Activated T-cell treated with anti-CD3 and anti-CD28 coated beads, Interleukin-2, amount 50 U/mL, for 48 hours (primary cell): Measurements from ENCODE around the gene CNTLN.
"Not testable (repeated sequence)": the region's sequence is repeated elsewhere in the genome, so short reads cannot be mapped to it uniquely, and the experiment has no call there.

Experiments
- DNase-seq, 2 experiments: peaks; one replicate each; pipeline ENCODE4 v3.0.0-alpha.2; 2020

Gene CNTLN

GRCh38 chr9:17315341-17315740 lies 180.5 kb downstream of the CNTLN start:
- no peak for DNase-seq

- no peak for DNase-seq
Measured at GRCh38 chr9:17318821-17319320, 184.0 kb downstream of the CNTLN start.

GRCh38 chr9:17319864-17320263 lies 185.0 kb downstream of the CNTLN start:
- no peak for DNase-seq

DNA sequence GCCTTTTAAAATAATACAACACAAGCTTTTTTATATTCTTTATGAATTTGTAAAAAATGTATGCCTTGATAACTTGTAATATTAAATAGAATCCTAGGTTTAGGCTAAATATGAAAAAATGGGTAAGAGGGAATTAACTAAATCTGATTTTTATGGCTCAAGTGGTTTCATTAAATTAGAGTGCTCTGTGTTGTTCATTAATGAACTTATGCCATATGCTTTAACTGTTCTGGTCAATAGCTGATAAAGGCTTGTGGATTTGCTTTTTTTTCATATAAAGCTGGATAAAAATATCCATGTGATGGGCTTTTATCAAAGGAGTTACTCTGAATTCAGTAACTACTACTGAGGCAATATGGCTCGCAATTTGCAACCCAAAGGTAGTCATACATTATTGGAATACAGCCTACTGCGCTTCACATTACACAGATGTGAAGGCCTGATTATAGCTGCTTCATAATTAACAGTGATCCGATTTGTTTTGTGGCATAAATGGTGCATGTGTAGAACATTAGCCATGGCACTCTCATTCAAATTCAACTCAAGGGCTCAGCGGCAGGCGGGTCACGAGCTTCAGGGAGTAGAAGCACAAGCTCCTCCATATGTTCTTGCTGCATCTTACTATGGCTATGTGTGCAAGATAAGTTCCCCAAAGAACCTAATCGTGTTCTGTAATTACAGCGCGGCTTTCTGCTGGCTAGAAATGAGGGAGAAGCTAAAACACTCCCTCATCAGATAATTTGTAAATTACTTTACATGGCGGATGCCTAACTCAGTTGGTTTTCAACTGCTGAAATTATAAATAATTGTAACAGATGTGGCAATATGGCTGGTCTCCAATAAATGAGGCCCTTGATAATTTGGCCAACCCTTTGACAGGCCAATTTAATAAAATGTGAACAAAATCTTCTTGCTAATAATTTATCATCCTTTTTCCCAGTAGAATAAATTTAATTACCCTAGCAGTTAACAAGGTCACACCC lies 188.3 kb downstream of the CNTLN start:
- no peak for DNase-seq

- DNase-seq, result no peak
Measured at GRCh38 chr9:17328331-17328730, 193.5 kb downstream of the CNTLN start.

- no peak for DNase-seq
Measured at GRCh38 chr9:17330097-17330496, 195.3 kb downstream of the CNTLN start.

DNA sequence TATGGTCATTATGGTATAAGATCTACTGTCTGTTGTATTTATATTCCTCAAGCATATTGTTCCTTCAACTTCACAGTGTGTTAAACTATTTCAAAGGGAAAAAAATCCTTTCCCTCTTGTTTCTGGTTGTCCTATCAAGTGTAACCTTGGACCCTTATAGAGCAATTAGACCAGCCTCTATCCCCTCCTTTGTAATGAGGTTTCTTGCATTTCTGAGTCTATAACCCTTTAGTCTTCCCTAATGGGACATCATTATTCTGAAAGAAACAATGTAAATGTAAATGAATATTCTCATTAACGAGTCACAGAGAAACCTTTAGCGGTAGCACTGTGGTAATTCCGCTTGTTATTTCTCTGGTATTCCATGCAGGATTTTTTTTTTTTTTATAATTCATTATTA lies 197.3 kb downstream of the CNTLN start:
- DNase-seq, result no peak

DNA sequence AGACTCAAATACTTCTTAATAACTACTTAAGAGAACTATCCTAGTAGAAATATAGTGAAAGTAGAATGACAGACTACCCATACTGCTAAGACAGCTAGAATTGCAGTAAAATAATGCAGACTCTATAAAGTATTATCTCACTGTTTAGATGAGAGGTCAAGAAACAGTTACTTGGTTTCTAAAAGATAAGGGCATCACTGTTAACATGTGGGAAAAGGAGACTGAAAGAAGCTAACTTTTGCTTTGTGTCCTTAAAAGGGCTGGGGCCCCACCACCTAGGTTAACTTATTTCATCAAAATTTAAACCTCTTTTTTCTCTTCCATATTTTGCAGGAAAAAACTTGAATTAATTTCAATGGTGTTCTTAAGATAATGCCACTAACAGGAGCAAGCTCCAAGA lies 204.3 kb downstream of the CNTLN start:
- DNase-seq, result no peak

GRCh38 chr9:17342696-17343095 lies 207.9 kb downstream of the CNTLN start:
- no peak for DNase-seq

DNA sequence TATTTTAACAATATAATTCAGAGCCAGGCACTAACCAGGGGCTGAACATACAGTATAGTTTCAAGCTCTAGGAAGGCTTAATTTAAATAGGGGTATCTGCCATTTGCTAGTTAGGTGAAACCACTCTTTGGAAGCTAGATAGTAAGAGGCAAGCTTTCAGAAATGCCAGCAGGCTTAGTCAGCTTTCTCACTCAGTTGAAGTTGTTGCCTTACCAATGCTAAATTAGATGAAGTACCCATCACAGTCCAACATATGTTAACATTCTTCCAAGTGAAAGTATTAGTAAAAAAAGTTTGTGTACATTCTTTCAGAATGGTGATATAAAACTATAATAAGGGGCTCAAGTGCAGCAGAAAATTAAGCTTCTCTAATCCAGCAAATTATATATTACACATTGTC lies 215.0 kb downstream of the CNTLN start:
- no peak for DNase-seq

- not testable (repeated sequence) for DNase-seq
Measured at GRCh38 chr9:17354006-17354405, 219.2 kb downstream of the CNTLN start.

DNA sequence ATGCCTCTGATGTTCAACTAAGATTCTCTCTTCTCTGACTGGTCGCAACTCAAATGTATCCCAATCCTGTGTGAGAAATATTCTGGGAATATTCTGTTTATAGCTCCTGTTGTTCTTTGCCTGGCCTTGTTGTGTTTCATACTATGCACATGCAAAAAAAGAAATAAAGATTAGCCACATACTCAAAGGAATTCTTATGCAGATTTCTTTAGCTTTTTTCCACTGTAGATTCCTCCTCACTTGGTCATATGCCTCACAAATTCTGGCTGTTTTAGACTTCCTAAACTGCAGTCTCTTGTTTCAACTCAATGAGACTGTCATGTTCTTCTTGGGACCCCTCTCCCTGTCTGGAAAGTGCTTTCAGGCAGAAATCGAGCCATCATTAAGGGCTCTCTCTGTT lies 226.5 kb downstream of the CNTLN start:
- no peak for DNase-seq

GRCh38 chr9:17367035-17367434 lies 232.2 kb downstream of the CNTLN start:
- DNase-seq, result no peak

DNA sequence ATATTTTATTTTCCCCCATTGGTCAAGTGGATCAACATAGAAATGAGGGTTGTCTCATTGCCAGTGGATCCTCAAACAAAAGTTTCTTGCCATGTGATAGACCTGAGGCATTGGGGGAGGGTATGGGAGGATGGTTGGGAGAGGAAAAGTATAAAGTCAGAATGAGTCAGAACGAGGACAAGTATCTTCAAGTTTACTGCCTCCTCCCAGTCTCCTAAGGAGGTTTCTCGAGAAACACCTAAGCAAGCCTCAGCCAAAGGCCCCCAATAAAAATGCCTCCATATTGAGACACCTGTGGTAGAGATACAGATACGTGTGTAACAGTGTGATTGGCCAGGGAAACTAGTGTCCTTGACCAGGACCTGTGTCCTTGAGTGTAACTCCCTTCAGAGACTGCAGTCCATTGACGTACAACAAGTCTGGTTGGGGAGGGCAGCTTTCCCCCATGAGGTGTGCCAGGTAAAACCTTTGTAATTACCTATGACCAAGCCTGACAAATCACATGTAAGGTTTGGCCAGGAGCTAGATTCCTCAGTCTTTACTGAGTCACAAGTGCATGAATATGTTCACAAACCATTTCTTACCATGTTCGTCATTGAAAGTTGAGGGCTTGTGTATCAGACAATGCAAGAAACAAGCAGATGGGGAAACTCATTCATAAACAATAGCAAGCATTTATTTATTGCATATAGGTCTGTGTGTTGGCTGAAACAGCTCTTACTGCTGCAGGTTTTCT lies 245.5 kb downstream of the CNTLN start:
- DNase-seq, result no peak

- DNase-seq, result no peak
Measured at GRCh38 chr9:17387565-17387964, 252.7 kb downstream of the CNTLN start.

DNA sequence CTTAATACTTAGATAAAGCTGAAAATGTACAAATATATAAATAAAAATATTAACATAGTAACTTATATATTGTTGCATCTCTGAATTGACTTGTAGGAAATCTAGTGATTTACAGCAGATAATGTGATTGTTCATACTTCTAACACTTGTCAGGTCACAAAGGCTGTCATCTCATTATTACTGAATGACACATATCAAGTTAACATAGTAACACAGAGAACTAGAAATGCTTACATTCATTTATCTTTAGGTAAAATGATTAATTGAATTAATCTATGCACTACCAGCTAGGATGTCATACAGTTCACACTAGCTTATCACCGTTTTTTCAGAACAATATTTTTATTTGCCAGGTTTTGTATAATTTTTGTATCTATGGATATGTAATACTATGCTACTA lies 254.2 kb downstream of the CNTLN start:
- no peak for DNase-seq

- no peak for DNase-seq
Measured at GRCh38 chr9:17394881-17395510, 260.2 kb downstream of the CNTLN start.

DNA sequence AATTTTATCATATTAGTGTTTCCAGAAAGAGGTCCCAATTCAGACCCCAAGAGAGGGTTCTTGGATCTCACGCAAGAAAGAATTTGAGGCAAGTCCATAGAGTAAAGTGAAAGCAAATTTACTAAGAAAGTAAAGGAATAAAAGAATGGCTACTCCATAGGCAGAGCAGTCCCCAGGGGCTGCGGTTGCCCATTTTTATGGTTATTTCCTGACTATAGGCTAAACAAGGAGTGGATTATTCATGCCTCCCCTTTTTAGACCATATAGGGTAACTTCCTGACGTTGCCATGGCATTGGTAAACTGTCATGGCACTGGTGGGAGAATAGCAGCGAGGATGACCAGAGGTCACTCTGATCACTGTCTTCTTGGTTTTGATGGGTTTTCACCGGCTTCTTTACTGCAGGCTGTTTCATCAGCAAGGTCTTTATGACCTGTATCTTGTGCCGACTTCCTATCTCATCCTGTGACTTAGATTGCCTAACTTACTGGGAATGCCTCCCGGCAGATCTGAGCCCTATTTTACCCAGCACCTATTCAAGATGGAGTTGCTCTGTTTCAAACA lies 262.4 kb downstream of the CNTLN start:
- DNase-seq, result not testable (repeated sequence)

- DNase-seq, result no peak
Measured at GRCh38 chr9:17398350-17398749, 263.5 kb downstream of the CNTLN start.

- no peak for DNase-seq
Measured at GRCh38 chr9:17401858-17402257, 267.0 kb downstream of the CNTLN start.

DNA sequence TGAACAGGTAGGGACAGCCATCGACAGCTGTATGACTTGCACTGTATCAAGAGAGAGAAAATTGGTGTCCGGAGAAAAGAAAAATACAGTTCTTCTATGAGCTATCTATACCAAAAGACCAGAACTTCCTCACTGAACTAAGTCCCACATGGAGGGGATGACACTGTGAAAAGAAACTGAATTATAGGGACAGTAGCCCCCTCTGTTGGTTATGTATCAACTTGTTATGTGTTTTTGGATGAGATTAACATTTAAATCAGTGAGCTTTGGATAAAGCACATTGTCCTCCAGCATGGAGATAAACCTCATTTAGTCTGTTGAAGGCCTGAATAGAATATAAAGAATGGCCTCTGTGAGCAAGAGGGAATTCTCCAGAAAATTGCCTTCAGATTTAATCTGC lies 267.5 kb downstream of the CNTLN start:
- DNase-seq, result no peak

GRCh38 chr9:17403539-17403938 lies 268.7 kb downstream of the CNTLN start:
- DNase-seq, result no peak

DNA sequence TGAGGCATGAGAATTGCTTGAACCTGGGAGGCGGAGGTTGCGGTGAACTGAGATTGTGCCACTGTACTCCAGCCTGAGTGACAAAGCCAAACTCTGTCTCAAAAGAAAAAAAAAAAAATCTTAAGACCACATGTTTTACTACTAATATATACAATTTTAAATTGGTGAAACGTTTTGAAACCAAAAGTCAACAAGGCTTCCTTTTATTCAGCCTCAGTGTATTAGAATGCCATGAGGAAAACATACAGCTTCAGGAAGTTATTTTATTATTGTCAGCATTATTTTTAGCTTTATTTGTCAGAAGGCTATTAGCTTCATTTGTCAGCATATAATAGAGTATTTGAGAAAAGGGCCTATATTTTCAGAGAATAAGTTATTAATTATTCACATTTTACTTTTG lies 280.1 kb downstream of the CNTLN start:
- no peak for DNase-seq
